ENCODE results near the gene ASTL.

DNA sequence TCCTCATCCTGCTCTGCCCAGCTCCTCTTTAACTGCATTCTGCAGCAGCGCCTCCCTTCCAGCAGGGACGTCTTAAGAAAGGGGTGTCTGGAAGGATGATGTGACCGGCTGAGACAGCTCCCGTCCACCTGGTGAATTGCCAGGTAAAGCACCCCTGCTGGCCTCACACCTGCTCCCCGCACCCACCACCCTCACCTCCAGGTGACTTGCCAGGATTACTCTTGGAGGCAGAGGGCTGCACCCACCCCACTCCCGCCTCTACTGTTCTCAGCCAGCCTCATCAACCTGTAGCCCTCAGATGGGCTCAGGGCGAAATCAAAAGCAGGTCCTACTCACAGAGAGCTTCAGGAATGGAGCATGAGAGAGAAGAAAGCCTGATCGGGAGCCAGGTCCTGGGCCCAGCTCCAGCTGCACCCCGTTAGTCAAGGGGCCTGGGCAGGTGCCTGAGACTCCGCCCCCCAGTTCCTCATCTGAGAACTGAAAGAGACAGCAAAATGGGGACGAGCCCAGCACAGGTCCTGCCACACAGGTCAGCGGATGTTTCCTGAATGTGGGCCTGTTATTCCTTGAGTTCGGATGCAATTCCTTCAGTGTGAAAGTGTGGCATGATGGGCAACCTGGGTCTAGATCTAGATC is 27.6 kb downstream of the ASTL start:
- TF ChIP-seq, protein P1, sequence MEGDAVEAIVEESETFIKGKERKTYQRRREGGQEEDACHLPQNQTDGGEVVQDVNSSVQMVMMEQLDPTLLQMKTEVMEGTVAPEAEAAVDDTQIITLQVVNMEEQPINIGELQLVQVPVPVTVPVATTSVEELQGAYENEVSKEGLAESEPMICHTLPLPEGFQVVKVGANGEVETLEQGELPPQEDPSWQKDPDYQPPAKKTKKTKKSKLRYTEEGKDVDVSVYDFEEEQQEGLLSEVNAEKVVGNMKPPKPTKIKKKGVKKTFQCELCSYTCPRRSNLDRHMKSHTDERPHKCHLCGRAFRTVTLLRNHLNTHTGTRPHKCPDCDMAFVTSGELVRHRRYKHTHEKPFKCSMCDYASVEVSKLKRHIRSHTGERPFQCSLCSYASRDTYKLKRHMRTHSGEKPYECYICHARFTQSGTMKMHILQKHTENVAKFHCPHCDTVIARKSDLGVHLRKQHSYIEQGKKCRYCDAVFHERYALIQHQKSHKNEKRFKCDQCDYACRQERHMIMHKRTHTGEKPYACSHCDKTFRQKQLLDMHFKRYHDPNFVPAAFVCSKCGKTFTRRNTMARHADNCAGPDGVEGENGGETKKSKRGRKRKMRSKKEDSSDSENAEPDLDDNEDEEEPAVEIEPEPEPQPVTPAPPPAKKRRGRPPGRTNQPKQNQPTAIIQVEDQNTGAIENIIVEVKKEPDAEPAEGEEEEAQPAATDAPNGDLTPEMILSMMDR (IDR thresholded peaks at IDR 0.05) = no peak
- TF ChIP-seq POLR2A (IDR thresholded peaks at IDR 0.05) = no peak

Measured in uterus (tissue), 2 donors.